Stimulated activated CD8-positive, alpha-beta memory T cell treated with anti-CD3 and anti-CD28 coated beads, Interleukin-15, amount 100 ng/mL, for 1 hour (primary cell): ENCODE results near the gene CENPN.

Experiments
- DNase-seq: peaks from one replicate; pipeline ENCODE4 v3.0.0-alpha.2; 2020; ENCODE audit warnings: low read depth

Gene CENPN

GRCh38 chr16:81006813-81007695, at the start of gene CENPN, which contains the start of gene CMC2:
CENPN (plus strand) TSS chr16:81007214; CDS start chr16:81011940, 4,726 bp downstream.
CMC2 (minus strand) TSS chr16:81006885; CDS start chr16:80997394, 9,491 bp downstream.
- peak; percentile 94 for DNase-seq

- DNase-seq = no peak
These were observed 48.7 kb upstream of the CENPN start for GRCh38 chr16:80958284-80958683.

- no peak for DNase-seq
These were observed 44.1 kb upstream of the CENPN start for GRCh38 chr16:80962879-80963278.

GRCh38 chr16:80964351-80964750, 42.7 kb upstream of the CENPN start:
- no peak for DNase-seq

GRCh38 chr16:80966617-80967016, 40.4 kb upstream of the CENPN start:
- DNase-seq = no peak

- DNase-seq = no peak
These were observed 38.5 kb upstream of the CENPN start for GRCh38 chr16:80968386-80969113.

- no peak for DNase-seq
These were observed 37.9 kb upstream of the CENPN start for GRCh38 chr16:80969114-80969484.

- no peak for DNase-seq
These were observed 35.2 kb upstream of the CENPN start for GRCh38 chr16:80971819-80972218.

GRCh38 chr16:80972611-80973010, 34.4 kb upstream of the CENPN start:
- DNase-seq = no peak

GRCh38 chr16:80973991-80974390, 33.0 kb upstream of the CENPN start:
- DNase-seq = no peak

GRCh38 chr16:80974649-80975376, 32.2 kb upstream of the CENPN start:
- no peak for DNase-seq

- DNase-seq = no peak
These were observed 30.1 kb upstream of the CENPN start for GRCh38 chr16:80976946-80977345.

- DNase-seq = no peak
These were observed 25.9 kb upstream of the CENPN start for GRCh38 chr16:80981103-80981502.

GRCh38 chr16:80982646-80983045, 24.4 kb upstream of the CENPN start:
- DNase-seq = no peak

- no peak for DNase-seq
These were observed 22.7 kb upstream of the CENPN start for GRCh38 chr16:80984124-80984892.

- DNase-seq = no peak
These were observed 21.4 kb upstream of the CENPN start for GRCh38 chr16:80985611-80986010.

GRCh38 chr16:80986557-80986956, 20.5 kb upstream of the CENPN start:
- DNase-seq = no peak

- DNase-seq = no peak
These were observed 18.3 kb upstream of the CENPN start for GRCh38 chr16:80988756-80989155.

- no peak for DNase-seq
These were observed 17.2 kb upstream of the CENPN start for GRCh38 chr16:80989801-80990200.

- DNase-seq = no peak
These were observed 16.4 kb upstream of the CENPN start for GRCh38 chr16:80990577-80990976.

- DNase-seq = no peak
These were observed 16.0 kb upstream of the CENPN start for GRCh38 chr16:80990978-80991377.
